ENCODE results near the gene MC1R. TPM values are rescaled to one million over a fixed set of nuclear protein-coding genes. Genes with fewer than 3 reads are reported as not detected.

Gene MC1R
- total and polyA plus RNA-seq, 10 of the 15 experiments (the other 5 are each of a cell fraction or from before 2014, with no cell fraction given): 0.06 to 2.3 (median 0.45) TPM

DNA sequence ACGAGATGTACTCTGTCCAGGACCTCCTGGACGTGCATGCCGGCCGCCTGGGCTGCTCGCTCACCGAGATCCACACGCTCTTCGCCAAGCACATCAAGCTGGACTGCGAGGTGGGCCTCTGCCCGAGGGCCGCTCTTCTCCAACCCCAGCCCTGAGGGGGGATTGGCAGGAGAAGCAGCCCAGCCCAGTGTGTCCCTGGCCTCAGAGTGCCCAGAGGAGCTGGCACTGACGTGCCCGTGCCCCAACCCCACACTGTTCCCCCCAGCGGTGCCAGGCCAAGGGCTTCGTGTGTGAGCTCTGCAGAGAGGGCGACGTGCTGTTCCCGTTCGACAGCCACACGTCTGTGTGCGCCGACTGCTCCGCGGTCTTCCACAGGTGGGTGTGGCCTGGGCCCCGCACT is 45.5 kb downstream of the MC1R start:
- Histone ChIP-seq H3K9me3 (replicated peaks; ENCODE audit: control insufficient read depth, insufficient read depth, low read length) (no peaks in the 10 kb centered on the region), H3K27ac (ENCODE audit: control insufficient read depth, insufficient read depth) (no peak overlapping the region), H3K4me1 (ENCODE audit: control insufficient read depth, insufficient read depth, low read length) (no peaks in the 10 kb centered on the region), H2AFZ (ENCODE audit: control insufficient read depth, low read depth, low read length) (no peak overlapping the region), H3K27me3 (replicated peaks in 1 of 2; ENCODE audit: control insufficient read depth in 2 of 2, insufficient read depth in 2 of 2, low read length in 1 of 2) (no peaks in the 10 kb centered on the region), H3K4me2 (ENCODE audit: control insufficient read depth, insufficient read depth) (no peak overlapping the region), H3K79me2 (ENCODE audit: control insufficient read depth, insufficient read depth, low read length) (no peaks in the 10 kb centered on the region), H4K20me1 (ENCODE audit: control insufficient read depth, insufficient read depth) (no peaks in the 10 kb centered on the region), H3K4me3 (no peak overlapping the region), H3K9ac (ENCODE audit: control insufficient read depth, insufficient read depth, low read length) (no peak overlapping the region), H3K36me3 (ENCODE audit: control insufficient read depth in 2 of 2, insufficient read depth in 2 of 2, low read length in 1 of 2) (no peaks in the 10 kb centered on the region; a peak in 1 of 4 replicates)
- in situ Hi-C loops (cut with MboI): no loop called here
- ChIA-PET SMC1A (ENCODE audit: uncharacterized antibody, unreplicated experiment) (no interaction called here), RAD21 (ENCODE audit: unreplicated experiment) (no interaction called here), CTCF (no interaction called here), POLR2A (no interaction called here)
- WGBS (ENCODE audit: insufficient coverage, insufficient replicate concordance, low lambda C conversion rate, missing lambda C conversion rate): 86% methylated on average over 24 of the region's 25 CpGs
- no peak for ATAC-seq
- FAIRE-seq: no peak
- intact Hi-C loops (cut with micrococcal nuclease; ENCODE audit: unreplicated experiment): no loop called here
- TF ChIP-seq MEF2A (IDR thresholded peaks at IDR 0.05; ENCODE audit: insufficient read depth, low read depth, low read length) (no peak), POLR2AphosphoS5 (IDR thresholded peaks at IDR 0.05; ENCODE audit: low read length) (no peak), NFXL1 (IDR thresholded peaks at IDR 0.05; ENCODE audit: borderline replicate concordance) (no peak), KAT2A (conservative IDR thresholded peaks at IDR 0.05; ENCODE audit: control insufficient read depth, low read depth, low read length) (no peak), RBBP5 (conservative IDR thresholded peaks at IDR 0.05) (no peak), HDAC6 (IDR thresholded peaks at IDR 0.05; ENCODE audit: unreplicated experiment) (no peak)
- TF ChIP-seq, protein P1, sequence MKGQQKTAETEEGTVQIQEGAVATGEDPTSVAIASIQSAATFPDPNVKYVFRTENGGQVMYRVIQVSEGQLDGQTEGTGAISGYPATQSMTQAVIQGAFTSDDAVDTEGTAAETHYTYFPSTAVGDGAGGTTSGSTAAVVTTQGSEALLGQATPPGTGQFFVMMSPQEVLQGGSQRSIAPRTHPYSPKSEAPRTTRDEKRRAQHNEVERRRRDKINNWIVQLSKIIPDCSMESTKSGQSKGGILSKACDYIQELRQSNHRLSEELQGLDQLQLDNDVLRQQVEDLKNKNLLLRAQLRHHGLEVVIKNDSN (IDR thresholded peaks at IDR 0.05; ENCODE audit: borderline replicate concordance, extremely low read length, insufficient read depth, low read depth, low read length): no peak
- TF ChIP-seq, protein P2, sequence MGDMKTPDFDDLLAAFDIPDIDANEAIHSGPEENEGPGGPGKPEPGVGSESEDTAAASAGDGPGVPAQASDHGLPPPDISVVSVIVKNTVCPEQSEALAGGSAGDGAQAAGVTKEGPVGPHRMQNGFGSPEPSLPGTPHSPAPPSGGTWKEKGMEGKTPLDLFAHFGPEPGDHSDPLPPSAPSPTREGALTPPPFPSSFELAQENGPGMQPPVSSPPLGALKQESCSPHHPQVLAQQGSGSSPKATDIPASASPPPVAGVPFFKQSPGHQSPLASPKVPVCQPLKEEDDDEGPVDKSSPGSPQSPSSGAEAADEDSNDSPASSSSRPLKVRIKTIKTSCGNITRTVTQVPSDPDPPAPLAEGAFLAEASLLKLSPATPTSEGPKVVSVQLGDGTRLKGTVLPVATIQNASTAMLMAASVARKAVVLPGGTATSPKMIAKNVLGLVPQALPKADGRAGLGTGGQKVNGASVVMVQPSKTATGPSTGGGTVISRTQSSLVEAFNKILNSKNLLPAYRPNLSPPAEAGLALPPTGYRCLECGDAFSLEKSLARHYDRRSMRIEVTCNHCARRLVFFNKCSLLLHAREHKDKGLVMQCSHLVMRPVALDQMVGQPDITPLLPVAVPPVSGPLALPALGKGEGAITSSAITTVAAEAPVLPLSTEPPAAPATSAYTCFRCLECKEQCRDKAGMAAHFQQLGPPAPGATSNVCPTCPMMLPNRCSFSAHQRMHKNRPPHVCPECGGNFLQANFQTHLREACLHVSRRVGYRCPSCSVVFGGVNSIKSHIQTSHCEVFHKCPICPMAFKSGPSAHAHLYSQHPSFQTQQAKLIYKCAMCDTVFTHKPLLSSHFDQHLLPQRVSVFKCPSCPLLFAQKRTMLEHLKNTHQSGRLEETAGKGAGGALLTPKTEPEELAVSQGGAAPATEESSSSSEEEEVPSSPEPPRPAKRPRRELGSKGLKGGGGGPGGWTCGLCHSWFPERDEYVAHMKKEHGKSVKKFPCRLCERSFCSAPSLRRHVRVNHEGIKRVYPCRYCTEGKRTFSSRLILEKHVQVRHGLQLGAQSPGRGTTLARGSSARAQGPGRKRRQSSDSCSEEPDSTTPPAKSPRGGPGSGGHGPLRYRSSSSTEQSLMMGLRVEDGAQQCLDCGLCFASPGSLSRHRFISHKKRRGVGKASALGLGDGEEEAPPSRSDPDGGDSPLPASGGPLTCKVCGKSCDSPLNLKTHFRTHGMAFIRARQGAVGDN (IDR thresholded peaks at IDR 0.05): no peak
- DNase-seq (ENCODE audit: low read depth, low spot score): no peak
- BruUV-seq (replicated peaks): no TSS peak
